Measurements from ENCODE around the gene VWA8.
A peak's percentile ranks its signal among the peaks of the same experiment; 100 is the strongest.

VWA8 gene

GRCh38 chr13:41960637-41961465 lies at the start of gene VWA8:
TSS of gene VWA8 (minus strand) at chr13:41961109. CDS start at chr13:41961015, 94 bp downstream.
- DNase-seq: peak; percentile 85 to 88

GRCh38 chr13:42009057-42009456 lies 48.1 kb upstream of the VWA8 start:
- DNase-seq: no peak

- no peak for DNase-seq
Observed at GRCh38 chr13:42007844-42008243, 46.9 kb upstream of the VWA8 start.

- DNase-seq: no peak
Observed at GRCh38 chr13:42002066-42002465, 41.2 kb upstream of the VWA8 start.

- no peak for DNase-seq
Observed at GRCh38 chr13:42001580-42001979, 40.7 kb upstream of the VWA8 start.

GRCh38 chr13:42000846-42001245 lies 39.9 kb upstream of the VWA8 start:
- DNase-seq: no peak

GRCh38 chr13:41997396-41997795 lies 36.5 kb upstream of the VWA8 start:
- no peak for DNase-seq

GRCh38 chr13:41995946-41996345 lies 35.0 kb upstream of the VWA8 start:
- DNase-seq: no peak

- no peak for DNase-seq
Observed at GRCh38 chr13:41995336-41995735, 34.4 kb upstream of the VWA8 start.

- DNase-seq: no peak
Observed at GRCh38 chr13:41994696-41995095, 33.8 kb upstream of the VWA8 start.

- DNase-seq: no peak
Observed at GRCh38 chr13:41991936-41992335, 31.0 kb upstream of the VWA8 start.

GRCh38 chr13:41988244-41988643 lies 27.3 kb upstream of the VWA8 start:
- DNase-seq: no peak

GRCh38 chr13:41985788-41986508 lies 25.0 kb upstream of the VWA8 start:
- no peak for DNase-seq

- DNase-seq: no peak
Observed at GRCh38 chr13:41981951-41982715, 21.2 kb upstream of the VWA8 start.

- no peak for DNase-seq
Observed at GRCh38 chr13:41978007-41978406, 17.1 kb upstream of the VWA8 start.

- no peak for DNase-seq
Observed at GRCh38 chr13:41976476-41976875, 15.6 kb upstream of the VWA8 start.

- no peak for DNase-seq
Observed at GRCh38 chr13:41974262-41974900, 13.5 kb upstream of the VWA8 start.

GRCh38 chr13:41973247-41973741 lies 12.4 kb upstream of the VWA8 start:
- no peak for DNase-seq

- DNase-seq: no peak
Observed at GRCh38 chr13:41971848-41972247, 10.9 kb upstream of the VWA8 start.

- DNase-seq: no peak
Observed at GRCh38 chr13:41970918-41971317, 10.0 kb upstream of the VWA8 start.

- no peak for DNase-seq
Observed at GRCh38 chr13:41970022-41970421, 9.1 kb upstream of the VWA8 start.

- no peak for DNase-seq
Observed at GRCh38 chr13:41969072-41969471, 8.2 kb upstream of the VWA8 start.

- no peak for DNase-seq
Observed at GRCh38 chr13:41966671-41967070, 5.8 kb upstream of the VWA8 start.
